Glutamatergic neuron (in vitro differentiated cells): ENCODE data around the gene B3GALNT2. TPM values are rescaled to one million over a fixed set of nuclear protein-coding genes. Genes with fewer than 3 reads are reported as not detected.
"Not testable (repeated sequence)": the region's sequence is repeated elsewhere in the genome, so short reads cannot be mapped to it uniquely, and the experiment has no call there.

Experiments
- DNase-seq: peaks from one replicate; pipeline ENCODE4 v3.0.0; 2022
- H3K27ac Mint-ChIP-seq: one replicate; pipeline ENCODE4 v1.8.0; 2020; ENCODE audit warnings: mild to moderate bottlenecking, mixed read lengths, inconsistent platforms; ENCODE audit not compliant: unreplicated experiment
- H3K27me3 Mint-ChIP-seq: one replicate; pipeline ENCODE4 v1.8.0; 2020; ENCODE audit warnings: mild to moderate bottlenecking, moderate library complexity, mixed read lengths, inconsistent platforms; ENCODE audit not compliant: unreplicated experiment
- H3K36me3 Mint-ChIP-seq: one replicate; pipeline ENCODE4 v1.8.0; 2020; ENCODE audit warnings: mild to moderate bottlenecking, mixed read lengths, inconsistent platforms; ENCODE audit not compliant: unreplicated experiment
- H3K4me1 Mint-ChIP-seq: one replicate; pipeline ENCODE4 v1.8.0; 2020; ENCODE audit warnings: mild to moderate bottlenecking, low read depth, mixed read lengths, inconsistent platforms; ENCODE audit not compliant: unreplicated experiment
- H3K4me3 Mint-ChIP-seq: one replicate; pipeline ENCODE4 v1.8.0; 2020; ENCODE audit warnings: mild to moderate bottlenecking, mixed read lengths, inconsistent platforms; ENCODE audit not compliant: unreplicated experiment
- H3K9me3 Mint-ChIP-seq: one replicate; pipeline ENCODE4 v1.8.0; 2020; ENCODE audit warnings: mild to moderate bottlenecking, moderate library complexity, mixed read lengths, inconsistent platforms; ENCODE audit not compliant: unreplicated experiment
- long read RNA-seq: library from polyadenylated mRNA; unstranded; transcript quantifications from one replicate; pipeline ENCODE4 v2.0.0, GENCODE V29; 2020; ENCODE audit not compliant: unreplicated experiment
- total RNA-seq: library from RNA; stranded (reverse); fragmentation: NEBNext Ultra II Directional; extraction: Animal tissue kit (Norgen Biotek cat#: 25700); gene quantifications from one replicate; pipeline ENCODE4 v1.2.1, GENCODE V29; 2021; ENCODE audit not compliant: unreplicated experiment
- TF ChIP-seq, protein P1 (sequence below): fragments of 200-600 bp; sonication (generic); IDR thresholded peaks from one replicate; pipeline ENCODE4 v1.5.0; 2021; ENCODE audit not compliant: partially characterized antibody, unreplicated experiment

B3GALNT2 gene
- 12.3 TPM for total RNA-seq
- long read RNA-seq, partial matches to known transcripts: 3 of 3 reads
- long read RNA-seq, other reads (novel, unspliced or antisense): 0 of 3 reads

GRCh38 chr1:235504122-235504493 lies at the start of gene B3GALNT2:
Gene B3GALNT2 (minus strand): TSS chr1:235504452. CDS start chr1:235504252, 200 bp downstream.
- peak within 1 kb of the TSS; percentile 99 for H3K27ac Mint-ChIP-seq

DNA sequence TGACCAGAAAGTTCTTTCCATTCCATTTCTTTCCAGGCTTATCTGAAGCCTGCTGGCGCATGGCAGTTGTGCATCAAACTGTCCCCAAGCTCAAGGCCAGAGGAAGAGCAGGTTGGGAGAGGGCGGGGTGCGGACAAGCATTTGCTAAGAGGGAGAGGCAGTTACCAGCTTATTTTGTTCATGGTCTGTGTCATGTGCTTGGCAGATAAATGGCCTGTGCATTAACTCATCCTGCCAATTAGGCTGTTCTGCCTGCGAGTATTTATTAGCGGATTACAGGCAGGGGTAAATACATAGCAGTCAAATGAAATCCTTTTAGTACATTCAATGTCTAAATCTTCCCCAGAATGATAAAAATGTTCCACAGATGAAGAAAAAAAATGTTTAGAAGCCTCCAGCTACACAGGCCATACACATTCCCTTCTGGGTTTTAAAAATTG lies 48.9 kb upstream of the B3GALNT2 start:
- Mint-ChIP-seq H3K9me3 (no peaks in the 10 kb centered on the region), H3K27ac (no peak overlapping the region), H3K4me1 (no peaks in the 10 kb centered on the region), H3K27me3 (peaks cover 5% of the 10 kb centered on the region), H3K36me3 (peaks cover 10% of the 10 kb centered on the region), H3K4me3 (no peak overlapping the region)
- TF ChIP-seq, protein P1, sequence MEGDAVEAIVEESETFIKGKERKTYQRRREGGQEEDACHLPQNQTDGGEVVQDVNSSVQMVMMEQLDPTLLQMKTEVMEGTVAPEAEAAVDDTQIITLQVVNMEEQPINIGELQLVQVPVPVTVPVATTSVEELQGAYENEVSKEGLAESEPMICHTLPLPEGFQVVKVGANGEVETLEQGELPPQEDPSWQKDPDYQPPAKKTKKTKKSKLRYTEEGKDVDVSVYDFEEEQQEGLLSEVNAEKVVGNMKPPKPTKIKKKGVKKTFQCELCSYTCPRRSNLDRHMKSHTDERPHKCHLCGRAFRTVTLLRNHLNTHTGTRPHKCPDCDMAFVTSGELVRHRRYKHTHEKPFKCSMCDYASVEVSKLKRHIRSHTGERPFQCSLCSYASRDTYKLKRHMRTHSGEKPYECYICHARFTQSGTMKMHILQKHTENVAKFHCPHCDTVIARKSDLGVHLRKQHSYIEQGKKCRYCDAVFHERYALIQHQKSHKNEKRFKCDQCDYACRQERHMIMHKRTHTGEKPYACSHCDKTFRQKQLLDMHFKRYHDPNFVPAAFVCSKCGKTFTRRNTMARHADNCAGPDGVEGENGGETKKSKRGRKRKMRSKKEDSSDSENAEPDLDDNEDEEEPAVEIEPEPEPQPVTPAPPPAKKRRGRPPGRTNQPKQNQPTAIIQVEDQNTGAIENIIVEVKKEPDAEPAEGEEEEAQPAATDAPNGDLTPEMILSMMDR: no peak
- DNase-seq: no peak

More at GRCh38 chr1:235504122-235504493, at the start of gene B3GALNT2:
- no peak for DNase-seq
- peaks cover 10% of the 10 kb centered on the region for H3K27me3 Mint-ChIP-seq
- no peaks in the 10 kb centered on the region for H3K36me3 Mint-ChIP-seq
- TF ChIP-seq, protein P1: no peak
- H3K9me3 Mint-ChIP-seq: peaks cover 4% of the 10 kb centered on the region
- H3K4me3 Mint-ChIP-seq: peak within 1 kb of the TSS; percentile 97
- peaks cover 10% of the 10 kb centered on the region for H3K4me1 Mint-ChIP-seq

DNA sequence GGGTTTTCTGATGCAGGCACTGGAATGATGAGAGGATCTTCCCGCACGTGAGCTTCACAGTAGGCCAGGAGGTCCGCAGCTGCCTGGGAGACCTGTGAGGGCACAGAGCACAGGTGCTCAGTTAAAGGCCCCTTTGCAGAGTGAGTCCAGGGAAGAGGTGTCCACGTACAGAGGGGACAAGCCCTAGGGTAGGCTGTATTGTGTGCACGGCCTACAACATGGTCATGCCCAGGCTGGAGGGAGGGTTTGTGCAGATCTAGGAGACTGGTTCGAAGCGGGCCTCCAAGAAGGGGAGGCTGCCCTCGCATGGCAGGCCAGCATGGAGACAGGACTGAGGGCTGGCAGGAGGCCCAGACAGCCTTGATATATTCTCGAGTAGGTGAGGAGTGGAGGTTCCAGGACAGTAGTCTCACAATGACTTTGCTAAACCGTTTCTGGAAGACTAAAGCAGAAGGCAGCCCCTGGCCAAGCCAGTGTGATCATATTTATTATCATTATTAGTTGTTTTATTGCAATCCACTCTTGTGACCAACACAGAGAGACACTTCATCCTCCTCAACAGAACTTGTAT lies 48.0 kb upstream of the B3GALNT2 start:
- no peaks in the 10 kb centered on the region for H3K4me1 Mint-ChIP-seq
- peaks cover 6% of the 10 kb centered on the region for H3K27me3 Mint-ChIP-seq
- TF ChIP-seq, protein P1: no peak
- DNase-seq: no peak
- peaks cover 2% of the 10 kb centered on the region for H3K9me3 Mint-ChIP-seq
- H3K4me3 Mint-ChIP-seq: no peak overlapping the region
- peak overlapping the region; percentile 44 for H3K27ac Mint-ChIP-seq
- H3K36me3 Mint-ChIP-seq: peaks cover 14% of the 10 kb centered on the region

GRCh38 chr1:235549351-235550139 lies 45.3 kb upstream of the B3GALNT2 start:
- Mint-ChIP-seq H3K27ac (no peak overlapping the region), H3K9me3 (peaks cover 2% of the 10 kb centered on the region), H3K4me3 (no peak overlapping the region), H3K27me3 (peaks cover 6% of the 10 kb centered on the region), H3K4me1 (no peaks in the 10 kb centered on the region), H3K36me3 (peaks cover 10% of the 10 kb centered on the region)
- TF ChIP-seq, protein P1: no peak
- no peak for DNase-seq

- not testable (repeated sequence) for H3K9me3 Mint-ChIP-seq, H3K27ac Mint-ChIP-seq, H3K36me3 Mint-ChIP-seq, H3K27me3 Mint-ChIP-seq, H3K4me1 Mint-ChIP-seq, H3K4me3 Mint-ChIP-seq, DNase-seq
These were observed 42.3 kb upstream of the B3GALNT2 start for GRCh38 chr1:235546369-235547155.
